Transverse colon (tissue), 4 donors: ENCODE data around the gene ATMIN. TPM values are rescaled to one million over a fixed set of nuclear protein-coding genes. Genes with fewer than 3 reads are reported as not detected.

Experiments
- DNase-seq: peaks from one replicate; pipeline ENCODE4 v3.0.0-alpha.2; 2019
- H3K27ac ChIP-seq, 4 donors: fragments of 200-600 bp; sonication (generic); 2 replicates each; pipeline ENCODE4 v1.5.1; 2016 to 2018; ENCODE audit warnings: inconsistent platforms in 4 of 4
- H3K27me3 ChIP-seq: fragments of 200-600 bp; sonication (generic); 2 replicates; pipeline ENCODE4 v1.5.1; 2017; ENCODE audit warnings: inconsistent platforms
- H3K36me3 ChIP-seq, 4 donors: fragments of 200-600 bp; sonication (generic); 2 replicates each; pipeline ENCODE4 v1.5.1; 2017 to 2019; ENCODE audit warnings: inconsistent platforms in 4 of 4
- H3K4me1 ChIP-seq, 4 donors: fragments of 200-600 bp; sonication (generic); 2 replicates each; pipeline ENCODE4 v1.5.1; 2017 to 2020; ENCODE audit warnings: inconsistent platforms in 4 of 4
- H3K4me3 ChIP-seq, 4 donors: fragments of 200-600 bp; sonication (generic); 1 replicate in 1 of 4; 2 replicates in 3 of 4; pipeline versions ENCODE4 v1.5.1 to v1.6.1; 2017 to 2019; ENCODE audit warnings: inconsistent platforms in 4 of 4
- H3K9me3 ChIP-seq, 2 donors: fragments of 200-600 bp; sonication (generic); 2 replicates each; pipeline ENCODE4 v1.5.1; 2017 to 2019; ENCODE audit warnings: inconsistent platforms in 2 of 2
- EP300 ChIP-seq: sonication (generic); formaldehyde crosslinking; IDR thresholded peaks from one replicate; pipeline ENCODE4 v1.6.1; 2017; ENCODE audit warnings: antibody characterized with exemption, low read depth
- POLR2A ChIP-seq: fragments of 450-650 bp; IDR thresholded peaks from one replicate; pipeline ENCODE4 v1.6.1; 2016; ENCODE audit warnings: antibody characterized with exemption, mild to moderate bottlenecking, moderate library complexity
- POLR2AphosphoS5 ChIP-seq, 3 donors: sonication (generic); formaldehyde crosslinking; IDR thresholded peaks; one replicate each; pipeline ENCODE4 v1.6.1; 2016; ENCODE audit warnings: antibody characterized with exemption in 3 of 3
- WGBS, 2 donors: methylation state at CpG; one replicate each; pipeline ENCODE4 v1.1.5; 2018; ENCODE audit warnings: low coverage in 1 of 2; 5-methylcytosine and 5-hydroxymethylcytosine counted together
- in situ Hi-C, 4 donors: fragments of 200-750 bp; cut with MboI; loops; one replicate each; pipeline versions ENCODE4 v1.15.0 to v1.15.1; 2017; ENCODE audit warnings: low sequenced_read_pairs in 3 of 4, low pct_ligation_motif_present in 1 of 4, low pct_unique_long_range_greater_than_20kb in 1 of 4
- intact Hi-C: fragments of 100-400 bp; cut with DNase I; formaldehyde crosslinking; loops from one replicate; pipeline ENCODE4 v1.15.1; 2023; ENCODE audit warnings: low total_unique reads
- total RNA-seq, 4 donors: library from RNA; depleted of rRNA; stranded (reverse); fragments of >200 nt; gene quantifications; one replicate each; pipeline ENCODE4 v1.1.0, GENCODE V29; 2016
- TF ChIP-seq, protein P1 (sequence below), 5 experiments: fragments of 200-600 bp in 3 of 5; fragments of 450-650 bp in 2 of 5; sonication (generic) in 3 of 5; IDR thresholded peaks; 1 replicate in 2 of 5; 2 replicates in 3 of 5; pipeline ENCODE4 v1.5.1; 2016 to 2017; ENCODE audit warnings: antibody characterized with exemption in 5 of 5, inconsistent platforms in 3 of 5, mild to moderate bottlenecking in 2 of 5, moderate library complexity in 1 of 5

Gene ATMIN
- total RNA-seq, 4 donors from 2014 or later: 24.7 to 86.0 (median 35.5) TPM

DNA sequence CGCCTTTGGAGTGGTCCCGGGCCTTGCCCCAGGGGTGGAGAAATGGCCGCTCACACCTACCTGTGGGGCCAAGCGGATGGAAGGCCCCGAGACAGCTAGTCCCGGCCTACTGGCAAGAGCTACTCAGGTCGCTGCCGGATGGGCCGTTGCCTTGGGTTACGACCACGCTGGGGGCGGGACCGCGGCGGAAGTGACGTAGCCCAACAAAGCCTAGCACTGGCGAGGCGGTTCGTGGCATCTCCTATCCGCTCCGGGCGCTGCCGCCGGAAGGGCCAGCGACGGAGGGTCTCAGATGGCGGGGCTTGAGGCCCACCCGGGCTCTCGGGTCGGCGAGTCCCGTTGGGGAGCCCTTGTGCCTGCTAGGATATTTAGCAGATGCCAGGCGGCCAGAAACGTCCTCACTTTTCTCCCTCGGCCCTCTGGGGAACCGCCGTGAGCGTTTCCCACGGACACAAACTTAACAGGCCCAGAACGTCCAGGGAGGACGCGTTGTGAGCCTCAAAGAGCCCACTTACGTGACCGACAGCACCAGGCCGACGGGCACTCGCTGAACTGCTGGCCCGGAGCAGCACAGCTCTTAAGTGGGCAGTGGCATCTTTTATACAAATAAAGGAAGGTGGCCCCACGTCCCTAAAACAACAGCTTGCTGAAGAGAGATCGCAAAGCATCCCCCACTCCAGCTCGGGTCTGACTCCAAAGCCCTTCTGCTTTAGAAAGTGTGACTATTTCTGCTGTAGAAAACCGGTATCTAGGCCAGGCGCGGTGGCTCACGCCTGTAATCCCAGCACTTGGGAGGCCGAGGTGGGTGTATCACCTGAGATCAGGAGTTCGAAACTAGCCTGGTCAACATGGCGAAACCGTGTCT, 41.7 kb downstream of the ATMIN start, which contains the start of gene C16orf46:
TSS of gene C16orf46 (minus strand) at position 163 of the 865 bp plus-strand sequence. CDS start 13,283 bp downstream, outside the sequence.
- peaks cover 0 to 10% (median 5%) of the 10 kb centered on the region in 4 donors for H3K4me1 ChIP-seq
- H3K9me3 ChIP-seq: no peaks in the 10 kb centered on the region
- peak; percentile 91 for TF ChIP-seq POLR2A
- TF ChIP-seq EP300: no peak
- TF ChIP-seq, protein P1, sequence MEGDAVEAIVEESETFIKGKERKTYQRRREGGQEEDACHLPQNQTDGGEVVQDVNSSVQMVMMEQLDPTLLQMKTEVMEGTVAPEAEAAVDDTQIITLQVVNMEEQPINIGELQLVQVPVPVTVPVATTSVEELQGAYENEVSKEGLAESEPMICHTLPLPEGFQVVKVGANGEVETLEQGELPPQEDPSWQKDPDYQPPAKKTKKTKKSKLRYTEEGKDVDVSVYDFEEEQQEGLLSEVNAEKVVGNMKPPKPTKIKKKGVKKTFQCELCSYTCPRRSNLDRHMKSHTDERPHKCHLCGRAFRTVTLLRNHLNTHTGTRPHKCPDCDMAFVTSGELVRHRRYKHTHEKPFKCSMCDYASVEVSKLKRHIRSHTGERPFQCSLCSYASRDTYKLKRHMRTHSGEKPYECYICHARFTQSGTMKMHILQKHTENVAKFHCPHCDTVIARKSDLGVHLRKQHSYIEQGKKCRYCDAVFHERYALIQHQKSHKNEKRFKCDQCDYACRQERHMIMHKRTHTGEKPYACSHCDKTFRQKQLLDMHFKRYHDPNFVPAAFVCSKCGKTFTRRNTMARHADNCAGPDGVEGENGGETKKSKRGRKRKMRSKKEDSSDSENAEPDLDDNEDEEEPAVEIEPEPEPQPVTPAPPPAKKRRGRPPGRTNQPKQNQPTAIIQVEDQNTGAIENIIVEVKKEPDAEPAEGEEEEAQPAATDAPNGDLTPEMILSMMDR (IDR thresholded peaks at IDR 0.05): peak in 1 of 5 experiments; percentile 16
- TF ChIP-seq POLR2AphosphoS5 (IDR thresholded peaks at IDR 0.05): peak; percentile 92 to 96 (median 95)
- in situ Hi-C loops (no loop called here), intact Hi-C loops (loop anchor here (5.0 kb wide), 1 partner anchor 40 kb away; the partner anchor contains the start of gene ATMIN)
- H3K4me3 ChIP-seq: peak within 1 kb of the TSS; percentile 48 to 76 (median 66)
- H3K27ac ChIP-seq: peak within 1 kb of the TSS; percentile 92 to 97 (median 95)
- DNase-seq: peak; percentile 99
- no peaks in the 10 kb centered on the region for H3K27me3 ChIP-seq
- WGBS, 2 donors: 7 to 13% methylated on average over 3 to 53 of the region's 59 CpGs
- H3K36me3 ChIP-seq: no peaks in the 10 kb centered on the region

- Histone ChIP-seq H3K27ac (no peak overlapping the region), H3K27me3 (no peaks in the 10 kb centered on the region), H3K36me3 (no peaks in the 10 kb centered on the region), H3K4me1 (peaks cover 0 to 10% (median 5%) of the 10 kb centered on the region in 4 donors), H3K9me3 (no peaks in the 10 kb centered on the region), H3K4me3 (no peak overlapping the region)
- no peak for DNase-seq
- no peak for TF ChIP-seq EP300
- TF ChIP-seq, protein P1 (IDR thresholded peaks at IDR 0.05): no peak
- TF ChIP-seq POLR2A: no peak
- TF ChIP-seq POLR2AphosphoS5 (IDR thresholded peaks at IDR 0.05): no peak
- in situ Hi-C loops: no loop called here
- 83 to 89% methylated on average over 1 of the region's 1 CpG for WGBS, 2 donors
- intact Hi-C loops: no loop called here
Observed at GRCh38 chr16:81080233-81080632, 44.6 kb downstream of the ATMIN start.

GRCh38 chr16:81081014-81081413, 45.4 kb downstream of the ATMIN start:
- H3K27me3 ChIP-seq: no peaks in the 10 kb centered on the region
- H3K36me3 ChIP-seq: no peaks in the 10 kb centered on the region
- 94 to 96% methylated on average over 4 of the region's 4 CpGs for WGBS, 2 donors
- no peak for TF ChIP-seq EP300
- TF ChIP-seq, protein P1 (IDR thresholded peaks at IDR 0.05): no peak
- no peak for TF ChIP-seq POLR2A
- no peak for TF ChIP-seq POLR2AphosphoS5 (IDR thresholded peaks at IDR 0.05)
- H3K4me1 ChIP-seq: peaks cover 0 to 10% (median 5%) of the 10 kb centered on the region in 4 donors
- in situ Hi-C loops (no loop called here), intact Hi-C loops (no loop called here)
- DNase-seq: no peak
- no peak overlapping the region for H3K27ac ChIP-seq
- no peak overlapping the region for H3K4me3 ChIP-seq
- no peaks in the 10 kb centered on the region for H3K9me3 ChIP-seq

- intact Hi-C loops: no loop called here
- WGBS, 2 donors: 81 to 96% methylated on average over 3 to 5 of the region's 5 CpGs
- in situ Hi-C loops: no loop called here
- H3K4me1 ChIP-seq: no peaks in the 10 kb centered on the region
- TF ChIP-seq POLR2AphosphoS5 (IDR thresholded peaks at IDR 0.05) (no peak), POLR2A (no peak), EP300 (no peak)
- TF ChIP-seq, protein P1 (IDR thresholded peaks at IDR 0.05): no peak
- H3K36me3 ChIP-seq: no peaks in the 10 kb centered on the region
- no peak overlapping the region for H3K27ac ChIP-seq
- H3K9me3 ChIP-seq: no peaks in the 10 kb centered on the region
- no peak for DNase-seq
- no peak overlapping the region for H3K4me3 ChIP-seq
- H3K27me3 ChIP-seq: no peaks in the 10 kb centered on the region
Observed at GRCh38 chr16:81088836-81089235, 53.2 kb downstream of the ATMIN start.
